Midbrain (tissue), 1 donor: Measurements from ENCODE around the gene GPM6B.

Experiments
- DNase-seq: peaks from one replicate; lab custom pipeline; 2025; lab: John Stamatoyannopoulos, UW

The GPM6B gene

GRCh38 chrX:13816643-13817627 is at the start of gene GPM6B:
Gene GPM6B (minus strand): TSS chrX:13817093. CDS start chrX:13816904, 189 bp downstream.
- peak; percentile 71 for DNase-seq

- DNase-seq, result no peak
Observed at GRCh38 chrX:13864264-13864663, 47.4 kb upstream of the GPM6B start.

- DNase-seq, result peak; percentile 24
Observed at GRCh38 chrX:13863324-13863723, 46.4 kb upstream of the GPM6B start.

- no peak for DNase-seq
Observed at GRCh38 chrX:13859724-13860123, 42.8 kb upstream of the GPM6B start.

- DNase-seq, result no peak
Observed at GRCh38 chrX:13857804-13858203, 40.9 kb upstream of the GPM6B start.

- no peak for DNase-seq
Observed at GRCh38 chrX:13855689-13856450, 39.0 kb upstream of the GPM6B start.

- no peak for DNase-seq
Observed at GRCh38 chrX:13854003-13854402, 37.1 kb upstream of the GPM6B start.

- no peak for DNase-seq
Observed at GRCh38 chrX:13852001-13852695, 35.3 kb upstream of the GPM6B start.

- DNase-seq, result no peak
Observed at GRCh38 chrX:13845721-13846378, 29.0 kb upstream of the GPM6B start.

- DNase-seq, result no peak
Observed at GRCh38 chrX:13843150-13843721, 26.3 kb upstream of the GPM6B start.

GRCh38 chrX:13840121-13840520 is 23.2 kb upstream of the GPM6B start:
- DNase-seq, result no peak

- peak; percentile 57 for DNase-seq
Observed at GRCh38 chrX:13837290-13837745, 20.4 kb upstream of the GPM6B start.

GRCh38 chrX:13836575-13836974 is 19.7 kb upstream of the GPM6B start:
- DNase-seq, result no peak

GRCh38 chrX:13835825-13836224 is 18.9 kb upstream of the GPM6B start:
- DNase-seq, result no peak

- no peak for DNase-seq
Observed at GRCh38 chrX:13834355-13834754, 17.5 kb upstream of the GPM6B start.

GRCh38 chrX:13829983-13830382 is 13.1 kb upstream of the GPM6B start:
- no peak for DNase-seq

GRCh38 chrX:13828392-13828791 is 11.5 kb upstream of the GPM6B start:
- DNase-seq, result no peak

GRCh38 chrX:13827298-13828090 is 10.6 kb upstream of the GPM6B start:
- DNase-seq, result no peak

- DNase-seq, result no peak
Observed at GRCh38 chrX:13826770-13827169, 9.9 kb upstream of the GPM6B start.

- no peak for DNase-seq
Observed at GRCh38 chrX:13825178-13825762, 8.4 kb upstream of the GPM6B start.
